Osteoblast (primary cell): ENCODE measurements around the gene ASTN2. TPM values are rescaled to one million over a fixed set of nuclear protein-coding genes. Genes with fewer than 3 reads are reported as not detected.

Source experiments
- DNase-seq: peaks from one replicate; pipeline ENCODE4 v3.0.0; 2011; ENCODE audit warnings: low spot score, mixed read lengths; ENCODE audit not compliant: insufficient read length; ENCODE audit errors: missing footprints
- H2AFZ ChIP-seq: 2 replicates; pipeline ENCODE4 v1.6.0; 2011; ENCODE audit warnings: mild to moderate bottlenecking, low read length
- H3K27ac ChIP-seq: 2 replicates; pipeline ENCODE4 v1.5.1; 2011; ENCODE audit warnings: mild to moderate bottlenecking, low read depth, low read length, moderate library complexity
- H3K27me3 ChIP-seq: 2 replicates; pipeline ENCODE4 v1.6.0; 2012; ENCODE audit warnings: mild to moderate bottlenecking, control low read depth, inconsistent platforms, low read length, moderate library complexity; ENCODE audit not compliant: insufficient read depth
- H3K36me3 ChIP-seq: 2 replicates; pipeline ENCODE4 v1.5.1; 2011; ENCODE audit warnings: mild to moderate bottlenecking, low read length, control low read depth, moderate library complexity; ENCODE audit not compliant: insufficient read depth
- H3K4me1 ChIP-seq: 2 replicates; pipeline ENCODE4 v1.5.1; 2011; ENCODE audit warnings: mild to moderate bottlenecking, low read length, control low read depth, moderate library complexity; ENCODE audit not compliant: insufficient read depth
- H3K4me2 ChIP-seq: 2 replicates; pipeline ENCODE4 v1.6.0; 2011; ENCODE audit warnings: mild to moderate bottlenecking, low read length; ENCODE audit not compliant: insufficient read depth
- H3K4me3 ChIP-seq: fragments of 200-600 bp; sonication (generic); 3 replicates; pipeline ENCODE4 v1.5.1; 2012; ENCODE audit warnings: mild to moderate bottlenecking, low read length, inconsistent platforms; ENCODE audit not compliant: insufficient read depth
- H3K79me2 ChIP-seq: 2 replicates; pipeline ENCODE4 v1.6.0; 2012; ENCODE audit warnings: mild to moderate bottlenecking, low read length, control low read depth, inconsistent platforms; ENCODE audit not compliant: insufficient read depth
- H3K9me3 ChIP-seq: 2 replicates; pipeline ENCODE4 v1.5.1; 2011; ENCODE audit warnings: low read depth, low read length, control low read depth
- H4K20me1 ChIP-seq: 2 replicates; pipeline ENCODE4 v1.6.0; 2012; ENCODE audit warnings: mild to moderate bottlenecking, low read length, control low read depth; ENCODE audit not compliant: insufficient read depth
- total RNA-seq: library from RNA; depleted of rRNA; stranded (reverse); fragments of >200 nt; gene quantifications from 2 replicates; pipeline ENCODE4 v1.2.3, GENCODE V29; 2012
- TF ChIP-seq, protein P1 (sequence below): IDR thresholded peaks from 2 replicates; pipeline ENCODE4 v1.5.1; 2011; ENCODE audit warnings: mild to moderate bottlenecking, low read depth, low read length, moderate library complexity; ENCODE audit errors: extremely low read depth

Gene ASTN2
- total RNA-seq, 1 donor: 4.7 TPM

DNA sequence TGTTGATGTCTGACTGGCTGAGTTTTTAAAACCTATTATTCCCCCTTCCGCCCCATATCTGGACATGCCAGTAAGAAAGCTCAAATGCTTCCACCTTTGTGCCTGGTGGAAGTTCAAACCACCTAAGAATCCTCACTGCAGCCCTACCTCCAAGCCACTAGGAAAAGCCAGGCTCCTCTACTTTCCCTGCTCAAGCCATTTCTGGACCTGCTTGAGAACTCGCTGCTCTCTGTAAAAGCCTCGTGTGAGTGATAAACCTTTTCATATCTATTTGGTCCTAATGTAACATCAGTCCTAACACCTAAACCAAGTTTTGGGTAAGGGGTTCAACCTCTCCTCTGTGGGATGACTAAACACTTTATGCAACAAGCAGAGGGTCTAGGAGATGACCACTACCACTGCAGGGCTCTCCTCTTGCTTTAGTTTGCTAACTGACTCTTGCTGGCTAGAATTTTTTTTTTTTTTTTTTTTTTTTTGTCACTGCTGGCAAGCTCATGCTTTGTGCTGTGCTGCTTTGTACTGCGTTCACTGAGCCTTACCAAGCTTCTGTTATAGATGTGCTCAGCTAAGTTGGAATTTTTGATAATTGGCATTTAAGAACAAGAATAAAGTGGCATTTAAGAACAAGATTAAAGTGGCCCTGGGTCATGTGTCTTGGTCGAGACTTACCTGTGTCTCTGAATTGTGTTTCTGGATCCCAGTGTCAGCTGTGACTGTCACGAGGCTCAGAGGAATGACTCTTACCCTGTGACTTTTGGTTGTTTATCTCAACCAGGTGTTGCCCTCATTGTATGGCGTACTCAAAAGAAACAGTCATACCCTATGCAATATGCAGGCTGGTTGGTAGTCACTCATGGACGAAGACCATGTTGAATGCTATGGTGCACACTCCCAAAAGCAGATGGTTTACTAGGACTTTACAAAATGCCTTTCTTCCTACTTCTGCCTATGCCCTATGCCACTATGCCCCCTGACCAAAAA lies 708.3 kb downstream of the ASTN2 start:
- no peaks in the 10 kb centered on the region for H3K36me3 ChIP-seq
- no peak overlapping the region for H2AFZ ChIP-seq
- peaks cover 29% of the 10 kb centered on the region for H4K20me1 ChIP-seq
- H3K79me2 ChIP-seq: peaks cover 14% of the 10 kb centered on the region
- H3K27me3 ChIP-seq: no peaks in the 10 kb centered on the region
- H3K27ac ChIP-seq: no peak overlapping the region
- no peak for DNase-seq
- peaks cover 7% of the 10 kb centered on the region for H3K4me1 ChIP-seq
- TF ChIP-seq, protein P1, sequence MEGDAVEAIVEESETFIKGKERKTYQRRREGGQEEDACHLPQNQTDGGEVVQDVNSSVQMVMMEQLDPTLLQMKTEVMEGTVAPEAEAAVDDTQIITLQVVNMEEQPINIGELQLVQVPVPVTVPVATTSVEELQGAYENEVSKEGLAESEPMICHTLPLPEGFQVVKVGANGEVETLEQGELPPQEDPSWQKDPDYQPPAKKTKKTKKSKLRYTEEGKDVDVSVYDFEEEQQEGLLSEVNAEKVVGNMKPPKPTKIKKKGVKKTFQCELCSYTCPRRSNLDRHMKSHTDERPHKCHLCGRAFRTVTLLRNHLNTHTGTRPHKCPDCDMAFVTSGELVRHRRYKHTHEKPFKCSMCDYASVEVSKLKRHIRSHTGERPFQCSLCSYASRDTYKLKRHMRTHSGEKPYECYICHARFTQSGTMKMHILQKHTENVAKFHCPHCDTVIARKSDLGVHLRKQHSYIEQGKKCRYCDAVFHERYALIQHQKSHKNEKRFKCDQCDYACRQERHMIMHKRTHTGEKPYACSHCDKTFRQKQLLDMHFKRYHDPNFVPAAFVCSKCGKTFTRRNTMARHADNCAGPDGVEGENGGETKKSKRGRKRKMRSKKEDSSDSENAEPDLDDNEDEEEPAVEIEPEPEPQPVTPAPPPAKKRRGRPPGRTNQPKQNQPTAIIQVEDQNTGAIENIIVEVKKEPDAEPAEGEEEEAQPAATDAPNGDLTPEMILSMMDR: no peak
- no peak overlapping the region for H3K4me3 ChIP-seq
- H3K4me2 ChIP-seq: no peak overlapping the region
- H3K9me3 ChIP-seq: no peaks in the 10 kb centered on the region

DNA sequence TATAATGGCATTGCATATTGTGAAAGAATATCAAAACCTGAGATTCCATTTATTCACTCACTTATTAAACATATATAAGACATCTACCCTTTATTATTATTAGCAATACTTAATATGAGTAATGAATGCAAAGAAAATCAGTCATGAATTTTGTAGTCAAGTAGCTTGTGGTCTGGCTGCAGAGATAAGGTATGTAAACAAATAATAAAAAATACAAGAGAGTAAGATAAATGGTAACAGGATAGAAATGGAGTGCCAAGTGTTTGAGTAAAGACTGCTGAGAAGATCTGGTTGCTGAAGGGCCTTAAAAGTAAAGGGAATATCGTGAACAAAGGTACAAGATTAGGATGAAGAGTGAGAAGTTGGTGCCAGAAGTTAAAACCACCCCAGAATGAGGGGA lies 709.3 kb downstream of the ASTN2 start:
- Histone ChIP-seq H3K27me3 (no peaks in the 10 kb centered on the region), H3K79me2 (peaks cover 25% of the 10 kb centered on the region)

DNA sequence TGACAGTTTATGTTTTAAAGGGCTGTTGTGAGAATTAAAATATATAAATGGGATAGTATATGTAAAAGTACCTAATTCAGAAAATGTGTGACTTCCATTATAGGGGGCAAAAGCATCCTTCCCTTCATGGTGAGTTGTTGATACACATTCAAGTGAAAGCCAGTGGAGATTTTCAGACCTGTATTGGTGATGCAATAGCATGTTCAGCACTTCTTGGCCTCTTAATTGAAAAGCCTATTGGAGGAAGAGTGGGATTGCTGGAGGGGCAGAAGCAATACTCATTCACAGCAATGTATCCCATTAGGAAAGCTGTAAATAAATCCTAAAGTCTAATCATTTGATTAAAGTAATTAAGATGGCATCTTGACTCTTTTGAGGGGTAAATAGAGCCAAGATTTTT lies 710.4 kb downstream of the ASTN2 start:
- Histone ChIP-seq H2AFZ (no peak overlapping the region), H3K4me2 (no peak overlapping the region), H3K9me3 (no peaks in the 10 kb centered on the region), H4K20me1 (peaks cover 46% of the 10 kb centered on the region), H3K4me1 (peaks cover 7% of the 10 kb centered on the region), H3K36me3 (peaks cover 19% of the 10 kb centered on the region), H3K27ac (no peak overlapping the region), H3K79me2 (peaks cover 36% of the 10 kb centered on the region), H3K27me3 (no peaks in the 10 kb centered on the region), H3K4me3 (no peak overlapping the region)
- DNase-seq: no peak
- TF ChIP-seq, protein P1: no peak

More for the DNA sequence above, 709.3 kb downstream of the ASTN2 start:
- TF ChIP-seq, protein P1: no peak
- Histone ChIP-seq H4K20me1 (peaks cover 40% of the 10 kb centered on the region), H3K4me2 (no peak overlapping the region), H2AFZ (no peak overlapping the region), H3K4me3 (no peak overlapping the region), H3K36me3 (peaks cover 8% of the 10 kb centered on the region), H3K27ac (no peak overlapping the region), H3K4me1 (peaks cover 7% of the 10 kb centered on the region), H3K9me3 (no peaks in the 10 kb centered on the region)
- DNase-seq: no peak

DNA sequence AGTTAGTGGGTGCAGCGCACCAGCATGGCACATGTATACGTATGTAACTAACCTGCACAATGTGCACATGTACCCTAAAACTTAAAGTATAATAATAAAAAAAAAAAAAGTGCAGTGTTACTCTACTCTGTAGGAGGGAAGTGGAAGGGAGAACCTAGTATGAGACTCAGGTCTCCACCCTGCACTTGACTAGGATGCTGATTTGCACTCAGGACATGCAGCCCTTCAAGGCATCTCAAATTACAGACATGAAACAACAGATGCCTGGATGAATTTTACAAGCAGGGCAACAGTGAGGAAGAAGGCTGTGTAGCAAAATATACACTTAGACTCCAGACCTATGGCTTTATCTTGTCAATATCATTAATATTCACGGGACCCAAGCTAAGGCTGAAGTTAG lies 711.2 kb downstream of the ASTN2 start:
- Histone ChIP-seq H3K4me1 (peaks cover 7% of the 10 kb centered on the region), H3K36me3 (peaks cover 27% of the 10 kb centered on the region), H3K4me3 (no peak overlapping the region), H4K20me1 (peaks cover 54% of the 10 kb centered on the region), H3K27me3 (no peaks in the 10 kb centered on the region), H2AFZ (no peak overlapping the region), H3K4me2 (no peak overlapping the region), H3K27ac (no peak overlapping the region), H3K79me2 (peaks cover 44% of the 10 kb centered on the region), H3K9me3 (no peaks in the 10 kb centered on the region)
- TF ChIP-seq, protein P1: no peak
- DNase-seq: no peak
